Parathyroid adenoma (tissue), 2 donors: ENCODE results near the gene ATP2C2.

Experiments
- H2AFZ ChIP-seq: fragments of 300-600 bp; sonication (generic); one replicate; pipeline ENCODE4 v1.7.0; 2017; ENCODE audit warnings: antibody characterized with exemption, mild to moderate bottlenecking
- H3K27ac ChIP-seq: fragments of 300-600 bp; sonication (generic); one replicate; pipeline ENCODE4 v1.7.0; 2017
- H3K27me3 ChIP-seq: fragments of 300-600 bp; sonication (generic); one replicate; pipeline ENCODE4 v1.7.0; 2017; ENCODE audit warnings: low read length; ENCODE audit not compliant: control insufficient read depth, insufficient read depth
- H3K36me3 ChIP-seq: fragments of 300-600 bp; sonication (generic); one replicate; pipeline ENCODE4 v1.7.0; 2017; ENCODE audit warnings: low read length; ENCODE audit not compliant: control insufficient read depth, insufficient read depth
- H3K4me1 ChIP-seq: fragments of 300-600 bp; sonication (generic); one replicate; pipeline ENCODE4 v1.7.0; 2017; ENCODE audit warnings: control low read depth
- H3K4me2 ChIP-seq: fragments of 300-600 bp; sonication (generic); one replicate; pipeline ENCODE4 v1.7.0; 2017; ENCODE audit warnings: low read length
- H3K4me3 ChIP-seq: fragments of 300-600 bp; sonication (generic); one replicate; pipeline ENCODE4 v1.7.0; 2017; ENCODE audit warnings: low read depth, low read length
- H3K79me2 ChIP-seq: fragments of 300-600 bp; sonication (generic); one replicate; pipeline ENCODE4 v1.7.0; 2017; ENCODE audit warnings: control low read depth
- H3K9ac ChIP-seq: fragments of 300-600 bp; sonication (generic); one replicate; pipeline ENCODE4 v1.7.0; 2017; ENCODE audit warnings: mild to moderate bottlenecking
- H3K9me3 ChIP-seq: fragments of 300-600 bp; sonication (generic); one replicate; pipeline ENCODE4 v1.7.0; 2017; ENCODE audit warnings: low read length; ENCODE audit not compliant: control insufficient read depth
- CTCF ChIP-seq: fragments of 300-600 bp; sonication (generic); IDR thresholded peaks from one replicate; pipeline ENCODE4 v1.7.0; 2017; ENCODE audit warnings: antibody characterized with exemption, mild to moderate bottlenecking
- donor health status: primary hyperparathyroidism.

Gene ATP2C2

DNA sequence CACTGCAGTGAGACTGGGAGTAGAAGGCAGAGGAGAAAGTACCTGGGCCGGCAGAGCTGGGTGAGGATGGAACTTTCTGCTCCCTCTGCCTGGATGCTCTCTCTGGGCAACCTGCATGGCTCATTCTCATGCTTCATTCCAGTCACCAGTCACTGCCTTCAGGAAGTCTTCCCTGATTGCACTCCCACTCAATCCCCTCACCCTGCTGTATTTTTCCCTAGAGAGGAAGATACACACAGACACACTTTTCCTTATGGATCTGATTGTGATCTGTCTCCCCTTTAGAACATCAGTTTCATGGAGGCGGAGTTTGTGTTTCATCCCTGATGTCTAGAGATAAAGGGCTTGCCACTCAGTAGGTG is 91.2 kb downstream of the ATP2C2 start:
- no peak overlapping the region for H2AFZ ChIP-seq
- no peak overlapping the region for H3K27ac ChIP-seq
- no peak overlapping the region for H3K9ac ChIP-seq
- no peak for TF ChIP-seq CTCF
- no peaks in the 10 kb centered on the region for H3K79me2 ChIP-seq
- no peaks in the 10 kb centered on the region for H3K9me3 ChIP-seq
- no peak overlapping the region for H3K4me2 ChIP-seq
- no peaks in the 10 kb centered on the region for H3K27me3 ChIP-seq
- H3K4me3 ChIP-seq = no peak overlapping the region
- no peaks in the 10 kb centered on the region for H3K4me1 ChIP-seq
- no peaks in the 10 kb centered on the region for H3K36me3 ChIP-seq

GRCh38 chr16:84459941-84460405 is 91.6 kb downstream of the ATP2C2 start:
- H3K27me3 ChIP-seq = no peaks in the 10 kb centered on the region
- no peak overlapping the region for H2AFZ ChIP-seq
- no peak overlapping the region for H3K9ac ChIP-seq
- H3K4me3 ChIP-seq = no peak overlapping the region
- H3K27ac ChIP-seq = no peak overlapping the region
- no peaks in the 10 kb centered on the region for H3K36me3 ChIP-seq
- H3K4me2 ChIP-seq = no peak overlapping the region
- H3K79me2 ChIP-seq = no peaks in the 10 kb centered on the region
- H3K4me1 ChIP-seq = no peaks in the 10 kb centered on the region
- H3K9me3 ChIP-seq = no peaks in the 10 kb centered on the region
- no peak for TF ChIP-seq CTCF

DNA sequence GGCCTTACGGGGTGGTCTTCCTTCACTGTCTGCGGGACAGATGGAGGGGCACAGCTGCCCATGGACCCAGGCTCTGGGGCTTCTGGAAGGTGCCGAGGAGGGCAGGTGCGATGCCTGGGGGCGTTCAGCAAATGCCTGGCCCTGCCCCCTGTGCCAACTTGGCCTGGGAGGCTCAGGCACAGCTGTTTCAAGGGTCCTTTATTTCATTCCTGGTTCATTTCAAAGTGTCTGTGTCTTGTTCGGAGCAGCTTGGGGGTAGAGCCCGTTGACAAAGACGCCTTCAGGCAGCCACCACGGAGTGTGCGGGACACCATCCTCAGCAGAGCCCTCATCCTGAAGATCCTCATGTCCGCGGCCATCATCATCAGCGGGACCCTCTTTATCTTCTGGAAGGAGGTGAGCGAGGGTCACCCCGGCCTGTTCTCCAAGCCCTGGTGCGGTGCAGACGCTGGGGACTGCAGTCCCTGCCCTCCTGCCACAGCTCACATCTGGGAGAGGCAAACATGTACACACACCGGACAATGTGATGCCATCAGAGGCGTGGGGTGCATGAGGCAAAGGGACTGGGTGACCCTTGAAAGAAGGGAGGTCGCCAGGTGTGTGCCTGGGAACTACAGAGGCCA is 92.2 kb downstream of the ATP2C2 start:
- H3K36me3 ChIP-seq = no peaks in the 10 kb centered on the region
- no peaks in the 10 kb centered on the region for H3K79me2 ChIP-seq
- H3K4me1 ChIP-seq = no peaks in the 10 kb centered on the region
- no peaks in the 10 kb centered on the region for H3K27me3 ChIP-seq
- H3K4me2 ChIP-seq = no peak overlapping the region
- TF ChIP-seq CTCF = no peak
- H3K27ac ChIP-seq = no peak overlapping the region
- no peak overlapping the region for H2AFZ ChIP-seq
- H3K9me3 ChIP-seq = no peaks in the 10 kb centered on the region
- H3K9ac ChIP-seq = no peak overlapping the region
- no peak overlapping the region for H3K4me3 ChIP-seq

- Histone ChIP-seq H3K79me2 (no peaks in the 10 kb centered on the region), H3K36me3 (no peaks in the 10 kb centered on the region), H3K27ac (no peak overlapping the region), H3K9me3 (no peaks in the 10 kb centered on the region), H3K27me3 (no peaks in the 10 kb centered on the region), H3K4me2 (no peak overlapping the region), H2AFZ (no peak overlapping the region), H3K9ac (no peak overlapping the region), H3K4me3 (no peak overlapping the region), H3K4me1 (no peaks in the 10 kb centered on the region)
- TF ChIP-seq CTCF = no peak
Measured at GRCh38 chr16:84461029-84461412, 92.7 kb downstream of the ATP2C2 start.
